Ectodermal cell (in vitro differentiated cells): ENCODE data around the gene ATP8B3.

Experiments
- H3K27ac ChIP-seq: 2 replicates; pipeline ENCODE4 v1.7.0; 2013; ENCODE audit warnings: mild to moderate bottlenecking, low read depth, low read length; ENCODE audit not compliant: insufficient read depth, poor library complexity, severe bottlenecking
- H3K27me3 ChIP-seq: 2 replicates; pipeline ENCODE4 v1.7.0; 2013; ENCODE audit warnings: mild to moderate bottlenecking, low read length; ENCODE audit not compliant: insufficient read depth, control insufficient read depth, poor library complexity, severe bottlenecking
- H3K36me3 ChIP-seq: one replicate; pipeline ENCODE4 v1.7.0; 2013; ENCODE audit warnings: low read length; ENCODE audit not compliant: control insufficient read depth, insufficient read depth
- H3K4me1 ChIP-seq: one replicate; pipeline ENCODE4 v1.7.0; 2013; ENCODE audit warnings: low read length; ENCODE audit not compliant: control insufficient read depth, insufficient read depth
- H3K4me3 ChIP-seq: 2 replicates; pipeline ENCODE4 v1.7.0; 2013; ENCODE audit warnings: low read depth, low read length, control low read depth; ENCODE audit not compliant: insufficient read depth
- H3K9me3 ChIP-seq: 2 replicates; pipeline ENCODE4 v1.7.0; 2013; ENCODE audit warnings: mild to moderate bottlenecking, low read length, moderate library complexity; ENCODE audit not compliant: control insufficient read depth
- WGBS, 2 experiments: methylation state at CpG; one replicate each; pipeline ENCODE4 v1.1.7; 2013; ENCODE audit warnings: missing lambda C conversion rate in 2 of 2; 5-methylcytosine and 5-hydroxymethylcytosine counted together

ATP8B3 gene

DNA sequence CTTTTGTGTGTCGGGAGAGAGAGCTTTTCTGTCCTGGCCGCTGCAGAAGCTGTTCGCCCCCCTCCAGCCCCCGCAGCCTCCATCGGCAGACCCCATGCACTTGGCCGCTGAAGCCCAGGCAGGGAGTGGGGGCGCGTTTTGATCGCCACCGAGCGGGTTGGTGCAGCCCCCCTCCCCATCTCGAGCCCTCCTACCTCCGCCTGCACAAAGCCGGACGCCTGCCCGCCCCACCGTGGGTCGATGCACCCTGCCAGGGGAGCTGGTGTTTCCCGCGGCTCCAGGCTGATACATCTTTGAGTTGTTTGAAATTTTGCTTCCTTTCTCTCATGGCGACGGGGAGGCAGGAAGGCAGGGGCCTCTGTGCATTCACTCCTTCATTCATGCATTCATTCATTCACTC is 75.1 kb downstream of the ATP8B3 start:
- H3K4me3 ChIP-seq: no peak overlapping the region
- H3K36me3 ChIP-seq: no peaks in the 10 kb centered on the region
- no peaks in the 10 kb centered on the region for H3K9me3 ChIP-seq
- no peak overlapping the region for H3K27ac ChIP-seq
- WGBS, 2 experiments: 68 to 73% methylated on average over 22 of the region's 22 CpGs
- peaks cover 5% of the 10 kb centered on the region for H3K4me1 ChIP-seq
- peaks cover 48% of the 10 kb centered on the region for H3K27me3 ChIP-seq

DNA sequence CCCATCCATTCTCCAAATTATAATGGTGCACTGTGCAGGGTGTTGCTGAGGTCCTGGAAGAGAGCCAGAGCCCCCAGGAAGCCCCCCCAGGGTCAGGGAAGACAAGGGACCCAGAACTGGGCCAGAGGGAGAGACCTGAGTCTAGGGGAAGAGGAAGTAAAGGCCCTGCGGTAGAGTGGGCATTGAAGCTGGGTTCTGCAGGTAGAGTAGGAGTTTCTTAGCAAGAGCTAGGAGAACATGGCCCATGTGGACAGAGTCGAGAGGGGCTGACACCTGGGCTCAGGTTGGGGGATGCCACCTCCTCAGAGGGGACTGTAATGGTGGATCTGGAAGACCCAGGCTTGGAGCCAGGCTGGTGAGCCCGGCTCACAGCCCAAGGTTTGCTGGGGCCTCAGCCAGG is 75.8 kb downstream of the ATP8B3 start:
- Histone ChIP-seq H3K4me3 (no peak overlapping the region), H3K36me3 (no peaks in the 10 kb centered on the region), H3K4me1 (peaks cover 5% of the 10 kb centered on the region), H3K9me3 (no peaks in the 10 kb centered on the region), H3K27me3 (peaks cover 51% of the 10 kb centered on the region), H3K27ac (no peak overlapping the region)
- WGBS, 2 experiments: 86 to 88% methylated on average over 3 of the region's 3 CpGs

DNA sequence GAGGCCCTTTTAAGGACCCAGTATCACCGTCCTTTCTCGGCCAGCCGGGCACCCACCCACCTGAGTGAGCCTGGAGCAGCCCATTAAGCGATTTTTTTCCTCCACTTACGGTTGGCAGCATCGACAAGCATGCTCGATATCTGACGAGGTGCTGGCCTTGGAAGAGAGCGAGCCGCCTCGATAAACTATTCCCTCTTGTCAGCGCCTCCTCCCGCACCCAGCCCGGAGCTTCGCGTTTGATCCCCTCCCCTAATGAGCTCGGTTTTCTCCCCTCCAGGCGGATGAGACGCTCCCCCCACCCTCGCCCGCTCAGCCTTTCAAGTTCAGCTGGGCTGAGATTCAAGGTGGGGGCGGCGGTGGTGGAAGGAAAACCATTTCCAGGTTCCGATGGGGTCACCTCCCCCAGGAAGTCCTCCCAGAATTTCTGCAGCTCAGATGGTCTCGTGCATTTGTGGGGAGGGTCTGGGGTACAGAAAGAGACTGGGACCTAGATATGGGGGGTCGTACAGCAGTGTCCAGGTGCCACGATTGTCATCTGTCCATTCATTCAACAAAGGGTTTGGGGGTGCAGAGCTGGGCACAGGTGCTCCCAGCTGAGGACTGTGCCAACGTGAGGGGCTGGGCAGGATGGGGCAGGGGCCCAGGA is 77.6 kb downstream of the ATP8B3 start:
- Histone ChIP-seq H3K9me3 (no peaks in the 10 kb centered on the region), H3K4me1 (peaks cover 5% of the 10 kb centered on the region)

More for the DNA sequence above, 77.6 kb downstream of the ATP8B3 start:
- Histone ChIP-seq H3K27ac (no peak overlapping the region), H3K36me3 (no peaks in the 10 kb centered on the region), H3K27me3 (peaks cover 60% of the 10 kb centered on the region), H3K4me3 (no peak overlapping the region)
- WGBS, 2 experiments: 30 to 31% methylated on average over 28 of the region's 28 CpGs
